Measurements from ENCODE around the gene ETDB. TPM values are rescaled to one million over a fixed set of nuclear protein-coding genes. Genes with fewer than 3 reads are reported as not detected.
A peak's percentile ranks its signal among the peaks of the same experiment; 100 is the strongest.

The ETDB gene
- total RNA-seq, 4 donors from 2014 or later, result not detected

GRCh38 chrX:135089126-135089525 is 31.2 kb downstream of the ETDB start:
- H3K4me3 ChIP-seq (ENCODE audit: low read depth, poor library complexity, severe bottlenecking), result no peak overlapping the region
- no peak for DNase-seq (ENCODE audit: low spot score in 2 of 2)
- TF ChIP-seq POLR2A (IDR thresholded peaks at IDR 0.05), result no peak
- TF ChIP-seq CTCF (IDR thresholded peaks at IDR 0.05), result no peak
- WGBS, 2 donors, result 81 to 89% methylated on average over 3 of the region's 3 CpGs
- intact Hi-C loops (cut with DNase I; ENCODE audit: low total_unique reads), result no loop called here

DNA sequence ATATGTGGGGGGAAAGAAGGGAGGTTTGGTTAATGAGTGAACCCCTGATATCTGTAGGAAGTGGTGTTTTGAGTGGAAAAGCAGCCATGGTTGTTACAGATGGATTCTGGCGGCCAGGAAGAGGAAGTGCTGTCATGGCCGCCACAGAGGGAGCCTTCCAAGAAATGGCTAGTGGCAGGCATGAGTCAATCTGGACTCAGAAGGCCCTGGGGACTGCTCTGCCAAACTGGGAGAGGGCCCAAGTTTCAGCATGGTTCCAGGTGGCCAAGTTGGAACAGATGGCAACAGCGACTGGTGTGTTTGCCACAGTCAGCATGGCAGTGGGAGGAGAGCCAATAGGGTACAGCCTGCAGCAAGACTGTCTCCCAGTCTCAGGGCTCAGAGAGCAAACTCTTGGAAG is 32.5 kb downstream of the ETDB start:
- intact Hi-C loops (cut with DNase I; ENCODE audit: low total_unique reads), result no loop called here
- no peak for DNase-seq (ENCODE audit: low spot score in 2 of 2)
- WGBS, 2 donors, result 60 to 67% methylated on average over 3 of the region's 3 CpGs
- H3K4me3 ChIP-seq (ENCODE audit: low read depth, poor library complexity, severe bottlenecking), result no peak overlapping the region
- no peak for TF ChIP-seq CTCF (IDR thresholded peaks at IDR 0.05)
- no peak for TF ChIP-seq POLR2A (IDR thresholded peaks at IDR 0.05)

GRCh38 chrX:135086197-135086854 is 34.0 kb downstream of the ETDB start:
- WGBS, 2 donors, result 3 to 6% methylated on average over 4 of the region's 4 CpGs
- TF ChIP-seq CTCF (IDR thresholded peaks at IDR 0.05) (no peak), POLR2A (IDR thresholded peaks at IDR 0.05) (no peak)

DNA sequence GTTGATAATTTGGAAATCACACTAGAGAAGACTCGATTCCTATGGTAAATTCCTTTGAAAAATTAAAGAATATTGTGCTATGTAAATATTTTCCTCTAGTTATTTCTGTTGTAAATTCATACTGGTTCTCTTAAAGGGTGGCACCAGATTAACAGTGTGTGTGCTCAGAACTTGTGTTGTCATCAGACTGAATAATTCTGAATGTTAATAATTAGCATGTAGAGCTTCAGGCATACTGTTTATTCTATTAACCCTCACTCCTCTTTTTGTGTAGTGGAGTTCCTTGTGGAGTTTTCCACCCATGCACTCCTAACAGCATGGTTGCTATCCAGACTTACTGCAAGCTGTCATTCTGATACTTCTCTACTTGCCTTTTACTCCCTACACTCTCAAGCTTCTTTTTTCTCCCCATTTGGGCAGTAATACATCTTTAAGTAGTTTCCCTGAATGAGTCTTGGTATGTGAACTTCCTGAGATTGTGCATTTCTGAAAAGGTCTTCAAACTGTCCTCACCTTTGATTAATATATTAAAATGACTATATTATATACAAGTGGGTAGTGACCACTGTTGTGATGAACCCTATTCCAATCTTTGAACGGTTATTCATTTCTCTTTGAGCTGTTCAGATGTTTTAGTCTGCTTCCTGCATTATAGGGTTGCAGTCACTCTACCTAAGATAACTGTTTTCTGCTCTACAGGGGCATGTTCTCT is 38.5 kb downstream of the ETDB start:
- no peak overlapping the region for H3K4me3 ChIP-seq (ENCODE audit: low read depth, poor library complexity, severe bottlenecking)
- 58 to 80% methylated on average over 2 of the region's 2 CpGs for WGBS, 2 donors
- intact Hi-C loops (cut with DNase I; ENCODE audit: low total_unique reads), result no loop called here
- no peak for TF ChIP-seq CTCF (IDR thresholded peaks at IDR 0.05)
- no peak for TF ChIP-seq POLR2A (IDR thresholded peaks at IDR 0.05)
- no peak for DNase-seq (ENCODE audit: low spot score in 2 of 2)

More at GRCh38 chrX:135086197-135086854, 34.0 kb downstream of the ETDB start:
- intact Hi-C loops (cut with DNase I; ENCODE audit: low total_unique reads), result no loop called here
- H3K4me3 ChIP-seq (ENCODE audit: low read depth, poor library complexity, severe bottlenecking), result no peak overlapping the region
- DNase-seq (ENCODE audit: low spot score in 2 of 2), result peak in 1 of 2 donors; percentile 22

Other genes starting within 250 kb of the ETDB start
- gene MOSPD1, start 205.3 kb downstream of the ETDB start, total RNA-seq, result 10 to 100 TPM; 16.0 to 29.5 (median 23.1) TPM
- 1 to 10 TPM in 1 of 4 donors, under 1 TPM in 1, not detected in 2; 0.56 to 2.7 TPM for gene SMIM10, start 129.5 kb downstream of the ETDB start, total RNA-seq
- 10 to 100 TPM in 3 of 4 donors, 1 to 10 TPM in 1; 9.9 to 11.3 (median 10.7) TPM for gene RTL8B, start 98.0 kb downstream of the ETDB start, total RNA-seq
- 10 to 100 TPM; 37.3 to 54.5 (median 46.8) TPM for gene RTL8C, start 88.2 kb downstream of the ETDB start, total RNA-seq
- 10 to 100 TPM; 15.9 to 39.4 (median 23.6) TPM for gene RTL8A, start 68.4 kb downstream of the ETDB start, total RNA-seq
- 1 to 10 TPM in 3 of 4 donors, under 1 TPM in 1; 0.93 to 2.9 (median 2.1) TPM for gene SMIM10L2B, start 21.8 kb downstream of the ETDB start, total RNA-seq
- not detected for gene CT55, start 50.9 kb upstream of the ETDB start, total RNA-seq
- gene ETDA, start 131.5 kb upstream of the ETDB start, total RNA-seq, result not detected
- gene ETDC, start 189.0 kb upstream of the ETDB start, total RNA-seq, result not detected
- gene ZNF75D, start 223.6 kb upstream of the ETDB start, total RNA-seq, result 1 to 10 TPM; 6.2 to 8.9 (median 6.6) TPM
- 1 to 10 TPM; 3.0 to 4.4 (median 4.0) TPM for gene ZNF449, start 224.3 kb upstream of the ETDB start, total RNA-seq

Measured in lower leg skin (tissue), 4 donors.